GM12892 (cell line): Measurements from ENCODE around the gene NFATC4.

ENCODE experiments used
- POLR2A ChIP-seq: IDR thresholded peaks from 2 replicates; pipeline ENCODE4 v1.6.1; 2011; ENCODE audit warnings: low read depth, low read length, control low read depth
- POLR2AphosphoS5 ChIP-seq: IDR thresholded peaks from 2 replicates; pipeline ENCODE4 v1.6.1; 2011; ENCODE audit warnings: low read depth, low read length, control low read depth

GRCh38 chr14:24399447-24399822, 31.5 kb downstream of the NFATC4 start:
- TF ChIP-seq POLR2A: no peak
- no peak for TF ChIP-seq POLR2AphosphoS5
